HG02759 (cell line): ENCODE data around the gene PKM.
"Not testable (repeated sequence)": the region's sequence is repeated elsewhere in the genome, so short reads cannot be mapped to it uniquely, and the experiment has no call there.

ENCODE experiments used
- ATAC-seq: cut with Tn5 transposase; IDR thresholded peaks from one replicate; pipeline ENCODE4 v1.9.1; 2021; ENCODE audit warnings: mild to moderate bottlenecking, moderate library complexity; ENCODE audit not compliant: unreplicated experiment

The PKM gene

GRCh38 chr15:72179950-72180581 is 50.9 kb downstream of the PKM start:
- ATAC-seq, result no peak

- ATAC-seq, result no peak
These were observed 51.9 kb downstream of the PKM start for GRCh38 chr15:72178976-72179585.

- no peak for ATAC-seq
These were observed 54.2 kb downstream of the PKM start for GRCh38 chr15:72176743-72177142.

- ATAC-seq, result no peak
These were observed 54.8 kb downstream of the PKM start for GRCh38 chr15:72176159-72176558.

GRCh38 chr15:72175186-72176044 is 55.6 kb downstream of the PKM start:
- no peak for ATAC-seq

- ATAC-seq, result no peak
These were observed 56.3 kb downstream of the PKM start for GRCh38 chr15:72174551-72175165.

- ATAC-seq, result no peak
These were observed 57.0 kb downstream of the PKM start for GRCh38 chr15:72173864-72174550.

GRCh38 chr15:72173401-72173800 is 57.6 kb downstream of the PKM start:
- no peak for ATAC-seq

- no peak for ATAC-seq
These were observed 58.2 kb downstream of the PKM start for GRCh38 chr15:72172796-72173195.

- not testable (repeated sequence) for ATAC-seq
These were observed 59.0 kb downstream of the PKM start for GRCh38 chr15:72171978-72172377.

- no peak for ATAC-seq
These were observed 60.3 kb downstream of the PKM start for GRCh38 chr15:72170691-72171090.

GRCh38 chr15:72169921-72170611 is 60.9 kb downstream of the PKM start:
- no peak for ATAC-seq

- ATAC-seq, result no peak
These were observed 61.6 kb downstream of the PKM start for GRCh38 chr15:72169236-72169920.

- ATAC-seq, result no peak
These were observed 62.2 kb downstream of the PKM start for GRCh38 chr15:72168808-72169190.

GRCh38 chr15:72168131-72168807 is 62.7 kb downstream of the PKM start:
- no peak for ATAC-seq

GRCh38 chr15:72167445-72167844 is 63.5 kb downstream of the PKM start:
- no peak for ATAC-seq

- ATAC-seq, result no peak
These were observed 64.1 kb downstream of the PKM start for GRCh38 chr15:72166716-72167417.

GRCh38 chr15:72163719-72164118 is 67.3 kb downstream of the PKM start:
- ATAC-seq, result no peak

- no peak for ATAC-seq
These were observed 68.4 kb downstream of the PKM start for GRCh38 chr15:72162569-72162968.
